CD8-positive, alpha-beta memory T cell (primary cell): ENCODE measurements around the gene CFAP161. TPM values are rescaled to one million over a fixed set of nuclear protein-coding genes. Genes with fewer than 3 reads are reported as not detected.
A peak's percentile ranks its signal among the peaks of the same experiment; 100 is the strongest.
"Not testable (repeated sequence)": the region's sequence is repeated elsewhere in the genome, so short reads cannot be mapped to it uniquely, and the experiment has no call there.

ENCODE experiments used
- CTCF ChIA-PET: fragments of 350-600 bp; sonication (Branson Sonifier 250); formaldehyde crosslinking; loops from one replicate; lab custom pipeline; 2021; ENCODE audit warnings: antibody characterized with exemption; lab: Charles Lee
- POLR2A ChIA-PET: fragments of 350-600 bp; sonication (Branson Sonifier 250); formaldehyde crosslinking; loops from one replicate; lab custom pipeline; 2021; ENCODE audit warnings: antibody characterized with exemption; lab: Charles Lee
- DNase-seq, 5 donors: peaks; one replicate each; pipeline versions ENCODE4 v3.0.0 to v3.0.0-alpha.2; 2020 to 2022; ENCODE audit warnings: mixed read lengths in 1 of 5
- H3K27ac ChIP-seq: one replicate; pipeline ENCODE4 v1.7.0; 2013; ENCODE audit warnings: low read depth, mild to moderate bottlenecking, low read length, moderate library complexity
- H3K27me3 ChIP-seq: 2 replicates; pipeline ENCODE4 v1.7.0; 2013; ENCODE audit warnings: low read length, mild to moderate bottlenecking; ENCODE audit not compliant: insufficient read depth, poor library complexity, severe bottlenecking
- H3K36me3 ChIP-seq: 2 replicates; pipeline ENCODE4 v1.7.0; 2013; ENCODE audit warnings: mild to moderate bottlenecking, low read length, moderate library complexity; ENCODE audit not compliant: insufficient read depth
- H3K4me1 ChIP-seq: 2 replicates; pipeline ENCODE4 v1.7.0; 2013; ENCODE audit warnings: mild to moderate bottlenecking, low read length, moderate library complexity; ENCODE audit not compliant: insufficient read depth
- H3K4me3 ChIP-seq: 2 replicates; pipeline ENCODE4 v1.7.0; 2013; ENCODE audit warnings: mild to moderate bottlenecking, low read length
- H3K9me3 ChIP-seq: 2 replicates; pipeline ENCODE4 v1.7.0; 2013; ENCODE audit warnings: mild to moderate bottlenecking, low read length
- H3K27ac Mint-ChIP-seq, 8 donors: one replicate each; pipeline ENCODE4 v1.8.0; 2020 to 2021; ENCODE audit warnings: mixed read lengths in 8 of 8, mild to moderate bottlenecking in 6 of 8, inconsistent platforms in 3 of 8, moderate library complexity in 3 of 8
- H3K27me3 Mint-ChIP-seq, 2 donors: one replicate each; pipeline ENCODE4 v1.8.0; 2020 to 2021; ENCODE audit warnings: mixed read lengths in 2 of 2, mild to moderate bottlenecking in 1 of 2, moderate library complexity in 1 of 2
- H3K36me3 Mint-ChIP-seq, 3 donors: one replicate each; pipeline ENCODE4 v1.8.0; 2020 to 2021; ENCODE audit warnings: mixed read lengths in 3 of 3, inconsistent platforms in 1 of 3, mild to moderate bottlenecking in 1 of 3
- H3K4me1 Mint-ChIP-seq, 3 donors: one replicate each; pipeline ENCODE4 v1.8.0; 2020 to 2021; ENCODE audit warnings: mixed read lengths in 3 of 3, inconsistent platforms in 1 of 3, mild to moderate bottlenecking in 1 of 3
- H3K4me3 Mint-ChIP-seq, 7 donors: one replicate each; pipeline ENCODE4 v1.8.0; 2020 to 2021; ENCODE audit warnings: mixed read lengths in 7 of 7, mild to moderate bottlenecking in 6 of 7, moderate library complexity in 4 of 7, inconsistent platforms in 2 of 7
- H3K9me3 Mint-ChIP-seq, 5 donors: one replicate each; pipeline ENCODE4 v1.8.0; 2020 to 2022; ENCODE audit warnings: mixed read lengths in 5 of 5, mild to moderate bottlenecking in 3 of 5, moderate library complexity in 2 of 5, inconsistent platforms in 1 of 5
- polyA plus RNA-seq: library from polyadenylated mRNA; unstranded; fragments of 300-500 nt; fragmentation: Illumina TruSeq; gene quantifications from one replicate; pipeline ENCODE4 v1.2.3, GENCODE V29; 2021
- total RNA-seq, 2 experiments: library from RNA; stranded (reverse); gene quantifications; one replicate each; pipeline ENCODE4 v1.2.3, GENCODE V29; 2021

CFAP161 gene
- total and polyA plus RNA-seq, 3 experiments from 2014 or later, result not detected

- peaks cover 0 to 2% (median 0%) of the 10 kb centered on the region in 3 donors for H3K36me3 Mint-ChIP-seq
- H3K9me3 Mint-ChIP-seq, result no peaks in the 10 kb centered on the region
- no peak overlapping the region for H3K27ac Mint-ChIP-seq
- Histone ChIP-seq H3K36me3 (no peaks in the 10 kb centered on the region), H3K27me3 (peaks cover 4% of the 10 kb centered on the region), H3K9me3 (no peaks in the 10 kb centered on the region), H3K4me1 (no peaks in the 10 kb centered on the region), H3K4me3 (no peak overlapping the region), H3K27ac (no peak overlapping the region)
- peaks cover 0 to 3% (median 0%) of the 10 kb centered on the region in 3 donors for H3K4me1 Mint-ChIP-seq
- ChIA-PET CTCF (no interaction called here), POLR2A (no interaction called here)
- H3K4me3 Mint-ChIP-seq, result no peak overlapping the region
- peaks cover 23 to 60% of the 10 kb centered on the region in 2 donors for H3K27me3 Mint-ChIP-seq
- no peak for DNase-seq
These were observed 16.5 kb upstream of the CFAP161 start for GRCh38 chr15:81117581-81117980.

GRCh38 chr15:81118361-81118760 is 15.7 kb upstream of the CFAP161 start:
- POLR2A ChIA-PET, result no interaction called here
- no peak for DNase-seq
- no peaks in the 10 kb centered on the region for H3K9me3 ChIP-seq
- Mint-ChIP-seq H3K27me3 (peaks cover 30 to 63% of the 10 kb centered on the region in 2 donors), H3K4me3 (no peak overlapping the region), H3K27ac (no peak overlapping the region), H3K9me3 (no peaks in the 10 kb centered on the region), H3K4me1 (peaks cover 0 to 3% (median 0%) of the 10 kb centered on the region in 3 donors), H3K36me3 (peaks cover 0 to 2% (median 0%) of the 10 kb centered on the region in 3 donors)
- peaks cover 4% of the 10 kb centered on the region for H3K27me3 ChIP-seq
- H3K36me3 ChIP-seq, result no peaks in the 10 kb centered on the region
- CTCF ChIA-PET, result no interaction called here
- no peaks in the 10 kb centered on the region for H3K4me1 ChIP-seq
- no peak overlapping the region for H3K27ac ChIP-seq
- H3K4me3 ChIP-seq, result no peak overlapping the region

GRCh38 chr15:81120069-81120468 is 14.0 kb upstream of the CFAP161 start:
- Mint-ChIP-seq H3K27me3 (peaks cover 33 to 64% of the 10 kb centered on the region in 2 donors), H3K36me3 (peaks cover 0 to 2% (median 0%) of the 10 kb centered on the region in 3 donors), H3K9me3 (no peaks in the 10 kb centered on the region), H3K27ac (no peak overlapping the region), H3K4me1 (peaks cover 0 to 3% (median 0%) of the 10 kb centered on the region in 3 donors), H3K4me3 (no peak overlapping the region)
- ChIA-PET CTCF (no interaction called here), POLR2A (no interaction called here)
- H3K9me3 ChIP-seq, result no peaks in the 10 kb centered on the region
- H3K27me3 ChIP-seq, result peaks cover 4% of the 10 kb centered on the region
- no peaks in the 10 kb centered on the region for H3K36me3 ChIP-seq
- no peak overlapping the region for H3K27ac ChIP-seq
- H3K4me1 ChIP-seq, result no peaks in the 10 kb centered on the region
- DNase-seq, result no peak
- no peak overlapping the region for H3K4me3 ChIP-seq

GRCh38 chr15:81126892-81127291 is 7.2 kb upstream of the CFAP161 start:
- no peaks in the 10 kb centered on the region for H3K9me3 ChIP-seq
- POLR2A ChIA-PET, result no interaction called here
- H3K36me3 ChIP-seq, result no peaks in the 10 kb centered on the region
- CTCF ChIA-PET, result no interaction called here
- peaks cover 0 to 14% (median 8%) of the 10 kb centered on the region in 5 donors for H3K9me3 Mint-ChIP-seq
- peaks cover 47 to 69% of the 10 kb centered on the region in 2 donors for H3K27me3 Mint-ChIP-seq
- no peak overlapping the region for H3K27ac ChIP-seq
- DNase-seq, result no peak
- no peak overlapping the region for H3K27ac Mint-ChIP-seq
- no peaks in the 10 kb centered on the region for H3K27me3 ChIP-seq
- H3K4me1 ChIP-seq, result no peaks in the 10 kb centered on the region
- H3K4me3 Mint-ChIP-seq, result no peak overlapping the region
- no peaks in the 10 kb centered on the region for H3K4me1 Mint-ChIP-seq
- no peak overlapping the region for H3K4me3 ChIP-seq
- H3K36me3 Mint-ChIP-seq, result peaks cover 0 to 4% (median 0%) of the 10 kb centered on the region in 3 donors

- CTCF ChIA-PET, H3K4me1 Mint-ChIP-seq, H3K27me3 ChIP-seq, H3K4me3 ChIP-seq, H3K27ac Mint-ChIP-seq, H3K9me3 ChIP-seq, POLR2A ChIA-PET, H3K36me3 Mint-ChIP-seq, H3K9me3 Mint-ChIP-seq, H3K27ac ChIP-seq, H3K4me3 Mint-ChIP-seq, DNase-seq, H3K36me3 ChIP-seq, H3K4me1 ChIP-seq: not testable (repeated sequence)
- peaks cover 14 to 38% of the 10 kb centered on the region in 2 donors for H3K27me3 Mint-ChIP-seq
These were observed 7.4 kb downstream of the CFAP161 start for GRCh38 chr15:81141478-81141877.

- no peaks in the 10 kb centered on the region for H3K9me3 ChIP-seq
- Mint-ChIP-seq H3K4me3 (no peak overlapping the region), H3K9me3 (no peaks in the 10 kb centered on the region), H3K4me1 (no peaks in the 10 kb centered on the region), H3K27me3 (peaks cover 13 to 36% of the 10 kb centered on the region in 2 donors), H3K27ac (peak overlapping the region in 1 of 8 donors; percentile 20), H3K36me3 (no peaks in the 10 kb centered on the region)
- no peaks in the 10 kb centered on the region for H3K4me1 ChIP-seq
- H3K4me3 ChIP-seq, result no peak overlapping the region
- no peak for DNase-seq
- H3K27me3 ChIP-seq, result no peaks in the 10 kb centered on the region
- CTCF ChIA-PET, result no interaction called here
- H3K36me3 ChIP-seq, result no peaks in the 10 kb centered on the region
- POLR2A ChIA-PET, result no interaction called here
- no peak overlapping the region for H3K27ac ChIP-seq
These were observed 11.9 kb downstream of the CFAP161 start for GRCh38 chr15:81146006-81146405.

GRCh38 chr15:81146466-81146865 is 12.4 kb downstream of the CFAP161 start:
- H3K9me3 Mint-ChIP-seq, result no peaks in the 10 kb centered on the region
- CTCF ChIA-PET, result no interaction called here
- POLR2A ChIA-PET, result no interaction called here
- H3K4me1 Mint-ChIP-seq, result no peaks in the 10 kb centered on the region
- H3K27me3 Mint-ChIP-seq, result peaks cover 17 to 35% of the 10 kb centered on the region in 2 donors
- H3K27ac Mint-ChIP-seq, result no peak overlapping the region
- no peaks in the 10 kb centered on the region for H3K36me3 ChIP-seq
- H3K4me3 ChIP-seq, result no peak overlapping the region
- H3K27me3 ChIP-seq, result no peaks in the 10 kb centered on the region
- H3K27ac ChIP-seq, result no peak overlapping the region
- DNase-seq, result no peak
- H3K9me3 ChIP-seq, result no peaks in the 10 kb centered on the region
- H3K4me3 Mint-ChIP-seq, result no peak overlapping the region
- no peaks in the 10 kb centered on the region for H3K36me3 Mint-ChIP-seq
- H3K4me1 ChIP-seq, result no peaks in the 10 kb centered on the region

GRCh38 chr15:81151389-81151788 is 17.3 kb downstream of the CFAP161 start:
- H3K27ac Mint-ChIP-seq, result no peak overlapping the region
- Histone ChIP-seq H3K27me3 (no peaks in the 10 kb centered on the region), H3K36me3 (no peaks in the 10 kb centered on the region), H3K4me3 (no peak overlapping the region), H3K27ac (no peak overlapping the region), H3K4me1 (no peaks in the 10 kb centered on the region), H3K9me3 (no peaks in the 10 kb centered on the region)
- DNase-seq, result no peak
- H3K9me3 Mint-ChIP-seq, result no peaks in the 10 kb centered on the region
- H3K27me3 Mint-ChIP-seq, result peaks cover 8 to 20% of the 10 kb centered on the region in 2 donors
- no peak overlapping the region for H3K4me3 Mint-ChIP-seq
- peaks cover 0 to 3% (median 0%) of the 10 kb centered on the region in 3 donors for H3K4me1 Mint-ChIP-seq
- H3K36me3 Mint-ChIP-seq, result no peaks in the 10 kb centered on the region
- CTCF ChIA-PET, result no interaction called here
- POLR2A ChIA-PET, result no interaction called here
